CD14-positive monocyte (primary cell): Measurements from ENCODE around the gene LKAAEAR1. TPM values are rescaled to one million over a fixed set of nuclear protein-coding genes. Genes with fewer than 3 reads are reported as not detected.
A peak's percentile ranks its signal among the peaks of the same experiment; 100 is the strongest.

Source experiments
- DNase-seq, 3 donors: peaks; one replicate each; pipeline ENCODE4 v3.0.0-alpha.2; 2011 to 2022
- H2AFZ ChIP-seq: 2 replicates; pipeline ENCODE4 v1.6.0; 2012; ENCODE audit warnings: mild to moderate bottlenecking, low read depth, low read length, inconsistent platforms; ENCODE audit not compliant: insufficient read depth, poor library complexity, severe bottlenecking
- H3K27ac ChIP-seq, 2 donors: 1 replicate in 1 of 2; 2 replicates in 1 of 2; pipeline ENCODE4 v1.5.1; 2012 to 2013; ENCODE audit warnings: low read length in 2 of 2, control low read depth in 1 of 2, inconsistent platforms in 1 of 2, low read depth in 1 of 2, mild to moderate bottlenecking in 1 of 2
- H3K27me3 ChIP-seq, 2 donors: one replicate each; pipeline versions ENCODE4 v1.6.0 to v1.6.1; 2011 to 2013; ENCODE audit warnings: low read length in 2 of 2; ENCODE audit not compliant: control insufficient read depth in 2 of 2, insufficient read depth in 2 of 2
- H3K36me3 ChIP-seq, 2 donors: replicated peaks in 1 of 2; 1 replicate in 1 of 2; 2 replicates in 1 of 2; pipeline versions ENCODE4 v1.5.1 to v1.6.1; 2012 to 2013; ENCODE audit warnings: low read length in 2 of 2, control low read depth in 1 of 2, inconsistent platforms in 1 of 2, mild to moderate bottlenecking in 1 of 2; ENCODE audit not compliant: insufficient read depth in 2 of 2, control insufficient read depth in 1 of 2
- H3K4me1 ChIP-seq, 2 donors: 1 replicate in 1 of 2; 2 replicates in 1 of 2; pipeline versions ENCODE4 v1.5.1 to v1.6.1; 2012 to 2013; ENCODE audit warnings: low read length in 2 of 2, control low read depth in 1 of 2, inconsistent platforms in 1 of 2, mild to moderate bottlenecking in 1 of 2, moderate library complexity in 1 of 2; ENCODE audit not compliant: insufficient read depth in 2 of 2, control insufficient read depth in 1 of 2
- H3K4me2 ChIP-seq: replicated peaks from 2 replicates; pipeline ENCODE3; 2012; ENCODE audit warnings: low read length, moderate library complexity, mild to moderate bottlenecking; ENCODE audit not compliant: poor library complexity, severe bottlenecking; ENCODE audit errors: extremely low read depth
- H3K4me3 ChIP-seq, 3 experiments: fragments of 200-600 bp in 1 of 3; sonication (generic) in 1 of 3; replicated peaks in 1 of 3; 1 replicate in 2 of 3; 2 replicates in 1 of 3; pipeline ENCODE4 v1.5.1; 2011 to 2013; ENCODE audit warnings: low read length in 3 of 3, mild to moderate bottlenecking in 3 of 3, control low read depth in 2 of 3, low read depth in 2 of 3, inconsistent platforms in 1 of 3, moderate library complexity in 1 of 3
- H3K79me2 ChIP-seq: 2 replicates; pipeline ENCODE4 v1.6.0; 2012; ENCODE audit warnings: mild to moderate bottlenecking, control low read depth, inconsistent platforms, low read length, moderate library complexity; ENCODE audit not compliant: insufficient read depth
- H3K9ac ChIP-seq: 2 replicates; pipeline ENCODE4 v1.6.0; 2017; ENCODE audit warnings: low read length, mild to moderate bottlenecking; ENCODE audit not compliant: insufficient read depth, poor library complexity, severe bottlenecking
- H3K9me3 ChIP-seq, 2 donors: replicated peaks in 1 of 2; 1 replicate in 1 of 2; 2 replicates in 1 of 2; pipeline versions ENCODE4 v1.5.1 to v1.6.1; 2012 to 2013; ENCODE audit warnings: low read length in 2 of 2, control low read depth in 1 of 2; ENCODE audit not compliant: control insufficient read depth in 1 of 2, insufficient read depth in 1 of 2
- H4K20me1 ChIP-seq: 2 replicates; pipeline ENCODE4 v1.6.0; 2012; ENCODE audit warnings: mild to moderate bottlenecking, low read length, control low read depth, moderate library complexity; ENCODE audit not compliant: insufficient read depth
- H3K27ac Mint-ChIP-seq, 7 donors: one replicate each; pipeline ENCODE4 v1.8.0; 2020; ENCODE audit warnings: mild to moderate bottlenecking in 7 of 7, mixed read lengths in 7 of 7, moderate library complexity in 6 of 7, inconsistent platforms in 2 of 7
- H3K27me3 Mint-ChIP-seq, 3 donors: one replicate each; pipeline ENCODE4 v1.8.0; 2021 to 2022; ENCODE audit warnings: low read depth in 3 of 3, mild to moderate bottlenecking in 3 of 3, mixed read lengths in 3 of 3, moderate library complexity in 3 of 3, inconsistent platforms in 1 of 3
- H3K36me3 Mint-ChIP-seq, 2 donors: one replicate each; pipeline ENCODE4 v1.8.0; 2020; ENCODE audit warnings: mixed read lengths in 2 of 2, inconsistent platforms in 1 of 2, mild to moderate bottlenecking in 1 of 2
- H3K4me1 Mint-ChIP-seq: one replicate; pipeline ENCODE4 v1.8.0; 2020; ENCODE audit warnings: mild to moderate bottlenecking, mixed read lengths
- H3K4me3 Mint-ChIP-seq, 2 donors: one replicate each; pipeline ENCODE4 v1.8.0; 2020; ENCODE audit warnings: mild to moderate bottlenecking in 2 of 2, mixed read lengths in 2 of 2, moderate library complexity in 1 of 2
- H3K9me3 Mint-ChIP-seq, 7 donors: one replicate each; pipeline ENCODE4 v1.8.0; 2020 to 2022; ENCODE audit warnings: mixed read lengths in 7 of 7, mild to moderate bottlenecking in 6 of 7, moderate library complexity in 6 of 7, inconsistent platforms in 2 of 7
- WGBS: methylation state at CpG from one replicate; pipeline ENCODE4 v1.1.5; 2013; ENCODE audit warnings: missing lambda C conversion rate; ENCODE audit not compliant: insufficient coverage; 5-methylcytosine and 5-hydroxymethylcytosine counted together
- intact Hi-C, 2 donors: fragments of 100-400 bp; cut with micrococcal nuclease; formaldehyde crosslinking; loops; one replicate each; pipeline versions ENCODE4 v1.15.0 to v1.15.1; 2023
- polyA plus RNA-seq, 3 donors: library from polyadenylated mRNA; depleted of rRNA in 1 of 3; unstranded in 2 of 3; stranded (reverse) in 1 of 3; fragments of 300-500 nt in 2 of 3; fragments of >200 nt in 1 of 3; fragmentation: Illumina TruSeq in 2 of 3; gene quantifications; 1 replicate in 2 of 3; 2 replicates in 1 of 3; pipeline ENCODE4 v1.2.3, GENCODE V29; 2012 to 2021
- TF ChIP-seq, protein P1 (sequence below): fragments of 200-600 bp; IDR thresholded peaks from one replicate; pipeline ENCODE4 v1.8.0; 2022; ENCODE audit warnings: antibody characterized with exemption, mild to moderate bottlenecking

The LKAAEAR1 gene
- polyA plus RNA-seq, 3 donors: 0.61 to 0.86 (median 0.64) TPM

DNA sequence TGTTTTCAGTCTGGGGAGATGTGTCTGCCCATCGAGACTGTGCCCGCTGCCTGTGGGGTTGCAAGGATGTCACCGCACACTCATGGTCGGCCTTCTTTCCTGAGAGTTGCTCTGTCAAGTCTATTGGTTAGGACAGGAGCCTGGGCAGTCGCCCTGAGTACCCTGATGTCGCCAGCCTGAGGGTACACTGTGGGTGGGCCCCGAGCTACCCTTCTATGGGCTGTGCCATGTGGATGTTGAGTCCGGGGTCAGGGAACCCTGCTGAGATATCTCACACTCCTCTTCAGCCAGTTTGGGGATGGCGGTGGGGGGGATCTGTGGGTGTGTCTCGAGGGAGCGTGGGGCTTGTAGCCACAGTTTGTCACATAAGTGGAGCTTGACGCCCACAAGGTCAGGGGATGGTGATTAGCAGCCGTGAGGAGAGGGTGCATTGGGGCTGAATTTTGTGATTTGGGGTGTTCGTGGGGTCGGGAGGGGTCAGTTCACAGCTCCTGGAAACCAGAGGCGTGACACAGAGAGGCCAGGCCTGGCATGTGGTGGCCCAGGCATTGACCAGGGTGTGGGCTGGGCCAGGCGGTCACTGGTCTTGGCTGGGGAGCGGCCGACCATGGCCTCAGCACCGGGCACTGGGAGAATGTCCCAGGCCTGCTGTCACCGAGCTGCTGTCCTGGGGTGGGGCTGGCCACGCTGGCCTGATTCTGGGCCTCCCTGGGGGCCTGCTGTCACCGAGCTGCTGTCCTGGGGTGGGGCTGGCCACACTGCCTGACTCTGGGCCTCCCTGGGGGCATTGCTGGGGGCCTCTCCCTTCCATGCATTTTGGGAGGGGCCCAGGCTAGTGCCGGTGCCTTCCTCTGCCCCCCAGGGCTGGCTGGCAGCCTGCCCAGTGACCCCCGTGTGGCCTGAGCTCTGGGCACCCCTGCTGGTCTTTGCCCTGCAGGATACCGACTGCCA, 24.8 kb upstream of the LKAAEAR1 start:
- H3K27me3 Mint-ChIP-seq: peaks cover 7 to 22% (median 20%) of the 10 kb centered on the region in 3 donors
- H3K4me3 ChIP-seq: no peak overlapping the region
- no peaks in the 10 kb centered on the region for H3K36me3 ChIP-seq
- H3K9me3 Mint-ChIP-seq: no peaks in the 10 kb centered on the region
- no peaks in the 10 kb centered on the region for H3K36me3 Mint-ChIP-seq
- no peak for DNase-seq
- H3K27me3 ChIP-seq: no peaks in the 10 kb centered on the region
- H3K4me3 Mint-ChIP-seq: no peak overlapping the region
- TF ChIP-seq, protein P1, sequence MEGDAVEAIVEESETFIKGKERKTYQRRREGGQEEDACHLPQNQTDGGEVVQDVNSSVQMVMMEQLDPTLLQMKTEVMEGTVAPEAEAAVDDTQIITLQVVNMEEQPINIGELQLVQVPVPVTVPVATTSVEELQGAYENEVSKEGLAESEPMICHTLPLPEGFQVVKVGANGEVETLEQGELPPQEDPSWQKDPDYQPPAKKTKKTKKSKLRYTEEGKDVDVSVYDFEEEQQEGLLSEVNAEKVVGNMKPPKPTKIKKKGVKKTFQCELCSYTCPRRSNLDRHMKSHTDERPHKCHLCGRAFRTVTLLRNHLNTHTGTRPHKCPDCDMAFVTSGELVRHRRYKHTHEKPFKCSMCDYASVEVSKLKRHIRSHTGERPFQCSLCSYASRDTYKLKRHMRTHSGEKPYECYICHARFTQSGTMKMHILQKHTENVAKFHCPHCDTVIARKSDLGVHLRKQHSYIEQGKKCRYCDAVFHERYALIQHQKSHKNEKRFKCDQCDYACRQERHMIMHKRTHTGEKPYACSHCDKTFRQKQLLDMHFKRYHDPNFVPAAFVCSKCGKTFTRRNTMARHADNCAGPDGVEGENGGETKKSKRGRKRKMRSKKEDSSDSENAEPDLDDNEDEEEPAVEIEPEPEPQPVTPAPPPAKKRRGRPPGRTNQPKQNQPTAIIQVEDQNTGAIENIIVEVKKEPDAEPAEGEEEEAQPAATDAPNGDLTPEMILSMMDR: no peak
- no peaks in the 10 kb centered on the region for H3K9me3 ChIP-seq
- no peak overlapping the region for H3K27ac ChIP-seq
- no peak overlapping the region for H2AFZ ChIP-seq
- intact Hi-C loops: no loop called here
- no peak overlapping the region for H3K4me2 ChIP-seq
- peaks cover 12% of the 10 kb centered on the region for H3K4me1 Mint-ChIP-seq
- H3K27ac Mint-ChIP-seq: no peak overlapping the region
- 90% methylated on average over 22 of the region's 26 CpGs for WGBS
- no peaks in the 10 kb centered on the region for H4K20me1 ChIP-seq
- no peaks in the 10 kb centered on the region for H3K79me2 ChIP-seq
- H3K4me1 ChIP-seq: peaks cover 9 to 13% of the 10 kb centered on the region in 2 donors
- no peak overlapping the region for H3K9ac ChIP-seq

DNA sequence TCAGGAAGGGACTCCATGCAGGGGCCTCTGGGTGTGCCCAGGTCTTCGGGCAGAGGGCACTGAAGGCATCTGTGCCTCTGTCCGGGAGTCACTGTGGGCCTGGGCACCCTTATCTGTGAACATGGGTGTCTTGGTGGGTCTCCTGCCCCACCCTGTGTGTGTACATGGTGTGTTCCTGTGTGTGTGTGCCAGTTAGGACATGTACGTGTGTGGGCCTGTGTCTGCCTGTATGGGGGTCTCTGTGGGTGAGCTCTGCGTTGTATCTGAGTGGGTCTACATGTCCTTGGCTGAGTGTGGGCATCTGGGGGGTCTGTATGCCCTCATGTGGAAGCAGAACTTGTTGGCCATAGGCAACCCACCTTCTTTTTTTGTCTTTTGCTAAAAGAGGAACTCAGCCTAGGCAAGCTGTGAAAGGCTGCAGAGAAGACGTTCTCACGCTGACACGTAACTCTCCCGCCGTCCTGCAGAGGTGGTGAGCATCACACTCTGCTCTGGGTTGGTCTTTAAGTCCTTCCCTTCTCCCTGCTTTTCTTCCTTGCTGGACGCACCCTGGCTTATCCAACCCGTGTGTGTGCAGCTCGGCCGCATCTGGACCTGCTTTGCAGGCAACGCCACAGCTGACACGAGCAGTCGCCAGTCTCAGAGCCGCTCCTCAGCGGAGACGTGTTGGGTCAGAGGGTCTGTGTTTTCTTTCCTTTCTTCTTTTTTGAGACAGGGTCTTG, 23.7 kb upstream of the LKAAEAR1 start:
- no peaks in the 10 kb centered on the region for H3K36me3 ChIP-seq
- Mint-ChIP-seq H3K27me3 (peaks cover 18 to 33% (median 31%) of the 10 kb centered on the region in 3 donors), H3K36me3 (no peaks in the 10 kb centered on the region), H3K9me3 (peaks cover 0 to 2% (median 0%) of the 10 kb centered on the region in 7 donors), H3K27ac (no peak overlapping the region), H3K4me1 (peaks cover 12% of the 10 kb centered on the region), H3K4me3 (peak overlapping the region; percentile 9 to 89)
- no peak overlapping the region for H3K9ac ChIP-seq
- H3K79me2 ChIP-seq: no peaks in the 10 kb centered on the region
- peak overlapping the region; percentile 45 for H3K4me2 ChIP-seq
- intact Hi-C loops: no loop called here
- WGBS: 18% methylated on average over 12 of the region's 19 CpGs
- H3K4me3 ChIP-seq: no peak overlapping the region
- H3K9me3 ChIP-seq: no peaks in the 10 kb centered on the region
- H3K27ac ChIP-seq: no peak overlapping the region
- peaks cover under 1 to 9% of the 10 kb centered on the region in 2 donors for H3K27me3 ChIP-seq
- peak; percentile 35 to 42 (median 37) for DNase-seq
- peaks cover 9 to 13% of the 10 kb centered on the region in 2 donors for H3K4me1 ChIP-seq
- TF ChIP-seq, protein P1: no peak
- H2AFZ ChIP-seq: peak overlapping the region; percentile 61
- no peaks in the 10 kb centered on the region for H4K20me1 ChIP-seq
